NCI-H2029 treated with DMSO at 0.1 percent for 48 hours (cell line): ENCODE measurements around the gene TNFRSF1B.
A peak's percentile ranks its signal among the peaks of the same experiment; 100 is the strongest.
"Not testable (repeated sequence)": the region's sequence is repeated elsewhere in the genome, so short reads cannot be mapped to it uniquely, and the experiment has no call there.

Source experiments
- DNase-seq: peaks from one replicate; lab custom pipeline; 2025; lab: John Stamatoyannopoulos, UW

Gene TNFRSF1B

GRCh38 chr1:12219800-12220199 is 53.0 kb downstream of the TNFRSF1B start:
- DNase-seq: no peak

- DNase-seq: no peak
These were observed 54.1 kb downstream of the TNFRSF1B start for GRCh38 chr1:12220890-12221289.

- not testable (repeated sequence) for DNase-seq
These were observed 55.9 kb downstream of the TNFRSF1B start for GRCh38 chr1:12222700-12223099.

GRCh38 chr1:12224092-12224491 is 57.3 kb downstream of the TNFRSF1B start:
- DNase-seq: not testable (repeated sequence)

- DNase-seq: no peak
These were observed 62.2 kb downstream of the TNFRSF1B start for GRCh38 chr1:12228979-12229378.

- DNase-seq: no peak
These were observed 62.6 kb downstream of the TNFRSF1B start for GRCh38 chr1:12229386-12229834.

- peak; percentile 9 for DNase-seq
These were observed 63.2 kb downstream of the TNFRSF1B start, which contains the start of gene VPS13D for GRCh38 chr1:12229835-12230548. Gene VPS13D, plus strand, starts transcription at chr1:12230030. Its CDS starts 4,237 bp downstream, at chr1:12234267.

- DNase-seq: no peak
These were observed 63.9 kb downstream of the TNFRSF1B start for GRCh38 chr1:12230549-12231275.

GRCh38 chr1:12231276-12231595 is 64.4 kb downstream of the TNFRSF1B start:
- DNase-seq: no peak

- DNase-seq: no peak
These were observed 65.4 kb downstream of the TNFRSF1B start for GRCh38 chr1:12232221-12232620.

GRCh38 chr1:12244078-12244477 is 77.3 kb downstream of the TNFRSF1B start:
- no peak for DNase-seq

GRCh38 chr1:12244585-12244984 is 77.8 kb downstream of the TNFRSF1B start:
- no peak for DNase-seq

GRCh38 chr1:12245116-12245515 is 78.3 kb downstream of the TNFRSF1B start:
- DNase-seq: no peak

GRCh38 chr1:12245733-12246132 is 78.9 kb downstream of the TNFRSF1B start:
- DNase-seq: no peak

- no peak for DNase-seq
These were observed 79.8 kb downstream of the TNFRSF1B start for GRCh38 chr1:12246584-12246983.

GRCh38 chr1:12249181-12249580 is 82.4 kb downstream of the TNFRSF1B start:
- DNase-seq: no peak

GRCh38 chr1:12249748-12250147 is 83.0 kb downstream of the TNFRSF1B start:
- DNase-seq: no peak

GRCh38 chr1:12251442-12251841 is 84.7 kb downstream of the TNFRSF1B start:
- no peak for DNase-seq

- no peak for DNase-seq
These were observed 89.1 kb downstream of the TNFRSF1B start for GRCh38 chr1:12255913-12256312.

GRCh38 chr1:12258272-12258671 is 91.5 kb downstream of the TNFRSF1B start:
- DNase-seq: no peak
